Testis (tissue), 2 donors: ENCODE results near the gene ITSN2.

Experiments used
- POLR2A ChIP-seq: fragments of 450-650 bp; IDR thresholded peaks from one replicate; pipeline ENCODE4 v1.6.1; 2017; ENCODE audit warnings: antibody characterized with exemption, mild to moderate bottlenecking, moderate library complexity
- TF ChIP-seq, protein P1 (sequence below), 3 experiments: fragments of 450-650 bp in 2 of 3; fragments of 200-600 bp in 1 of 3; sonication (generic) in 1 of 3; IDR thresholded peaks; one replicate each; pipeline ENCODE4 v1.5.1; 2016 to 2019; ENCODE audit warnings: antibody characterized with exemption in 3 of 3, mild to moderate bottlenecking in 2 of 3, moderate library complexity in 1 of 3

DNA sequence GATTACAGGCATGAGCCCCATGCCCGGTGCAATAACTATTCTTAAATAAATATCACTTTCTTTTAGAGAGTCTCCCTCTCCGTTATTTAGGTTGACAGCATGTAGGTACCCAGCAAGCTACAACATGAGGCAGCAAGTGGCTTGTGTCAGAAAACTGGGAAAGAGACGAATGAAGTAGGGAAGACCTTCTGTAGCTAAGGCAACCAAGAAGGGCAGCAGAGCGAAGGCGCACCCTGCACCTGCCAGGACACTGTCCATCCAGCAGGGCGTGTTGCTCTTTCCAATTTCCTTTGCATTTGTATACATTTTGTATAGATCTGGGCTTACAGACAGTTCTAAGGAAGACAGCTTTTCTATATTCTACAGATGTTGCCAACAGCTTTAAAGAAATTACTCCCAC lies 137.4 kb downstream of the ITSN2 start:
- no peak for TF ChIP-seq POLR2A
- TF ChIP-seq, protein P1, sequence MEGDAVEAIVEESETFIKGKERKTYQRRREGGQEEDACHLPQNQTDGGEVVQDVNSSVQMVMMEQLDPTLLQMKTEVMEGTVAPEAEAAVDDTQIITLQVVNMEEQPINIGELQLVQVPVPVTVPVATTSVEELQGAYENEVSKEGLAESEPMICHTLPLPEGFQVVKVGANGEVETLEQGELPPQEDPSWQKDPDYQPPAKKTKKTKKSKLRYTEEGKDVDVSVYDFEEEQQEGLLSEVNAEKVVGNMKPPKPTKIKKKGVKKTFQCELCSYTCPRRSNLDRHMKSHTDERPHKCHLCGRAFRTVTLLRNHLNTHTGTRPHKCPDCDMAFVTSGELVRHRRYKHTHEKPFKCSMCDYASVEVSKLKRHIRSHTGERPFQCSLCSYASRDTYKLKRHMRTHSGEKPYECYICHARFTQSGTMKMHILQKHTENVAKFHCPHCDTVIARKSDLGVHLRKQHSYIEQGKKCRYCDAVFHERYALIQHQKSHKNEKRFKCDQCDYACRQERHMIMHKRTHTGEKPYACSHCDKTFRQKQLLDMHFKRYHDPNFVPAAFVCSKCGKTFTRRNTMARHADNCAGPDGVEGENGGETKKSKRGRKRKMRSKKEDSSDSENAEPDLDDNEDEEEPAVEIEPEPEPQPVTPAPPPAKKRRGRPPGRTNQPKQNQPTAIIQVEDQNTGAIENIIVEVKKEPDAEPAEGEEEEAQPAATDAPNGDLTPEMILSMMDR (IDR thresholded peaks at IDR 0.05): no peak
